GM20000 (cell line): ENCODE results near the gene DNM1L.
"Not testable (repeated sequence)": the region's sequence is repeated elsewhere in the genome, so short reads cannot be mapped to it uniquely, and the experiment has no call there.

Source experiments
- DNase-seq: peaks from one replicate; pipeline ENCODE4 v3.0.0; 2012; ENCODE audit warnings: low spot score
- CTCF ChIP-seq: IDR thresholded peaks from 2 replicates; pipeline ENCODE4 v1.5.1; 2012; ENCODE audit warnings: mild to moderate bottlenecking, control low read depth; ENCODE audit errors: extremely low read depth, missing control alignments

Gene DNM1L

GRCh38 chr12:32695787-32696186, 16.7 kb downstream of the DNM1L start:
- no peak for TF ChIP-seq CTCF

GRCh38 chr12:32697445-32697844, 18.3 kb downstream of the DNM1L start:
- no peak for DNase-seq
- no peak for TF ChIP-seq CTCF

More at GRCh38 chr12:32695787-32696186, 16.7 kb downstream of the DNM1L start:
- DNase-seq: no peak

- DNase-seq: no peak
- no peak for TF ChIP-seq CTCF
Observed at GRCh38 chr12:32698285-32698684, 19.2 kb downstream of the DNM1L start.

GRCh38 chr12:32699437-32699836, 20.3 kb downstream of the DNM1L start:
- not testable (repeated sequence) for DNase-seq

- TF ChIP-seq CTCF: no peak
- DNase-seq: no peak
Observed at GRCh38 chr12:32702473-32702872, 23.4 kb downstream of the DNM1L start.

GRCh38 chr12:32702946-32703345, 23.8 kb downstream of the DNM1L start:
- no peak for TF ChIP-seq CTCF
- no peak for DNase-seq

GRCh38 chr12:32705783-32706182, 26.7 kb downstream of the DNM1L start:
- no peak for TF ChIP-seq CTCF

GRCh38 chr12:32706335-32707024, 27.4 kb downstream of the DNM1L start:
- no peak for TF ChIP-seq CTCF
- no peak for DNase-seq

More at GRCh38 chr12:32705783-32706182, 26.7 kb downstream of the DNM1L start:
- DNase-seq: no peak
